ENCODE measurements around the gene BICDL1.

GRCh38 chr12:120048263-120048662 lies 59.2 kb downstream of the BICDL1 start:
- no peak for TF ChIP-seq YY1 (IDR thresholded peaks at IDR 0.05; ENCODE audit: low read depth)
- TF ChIP-seq, protein P1, sequence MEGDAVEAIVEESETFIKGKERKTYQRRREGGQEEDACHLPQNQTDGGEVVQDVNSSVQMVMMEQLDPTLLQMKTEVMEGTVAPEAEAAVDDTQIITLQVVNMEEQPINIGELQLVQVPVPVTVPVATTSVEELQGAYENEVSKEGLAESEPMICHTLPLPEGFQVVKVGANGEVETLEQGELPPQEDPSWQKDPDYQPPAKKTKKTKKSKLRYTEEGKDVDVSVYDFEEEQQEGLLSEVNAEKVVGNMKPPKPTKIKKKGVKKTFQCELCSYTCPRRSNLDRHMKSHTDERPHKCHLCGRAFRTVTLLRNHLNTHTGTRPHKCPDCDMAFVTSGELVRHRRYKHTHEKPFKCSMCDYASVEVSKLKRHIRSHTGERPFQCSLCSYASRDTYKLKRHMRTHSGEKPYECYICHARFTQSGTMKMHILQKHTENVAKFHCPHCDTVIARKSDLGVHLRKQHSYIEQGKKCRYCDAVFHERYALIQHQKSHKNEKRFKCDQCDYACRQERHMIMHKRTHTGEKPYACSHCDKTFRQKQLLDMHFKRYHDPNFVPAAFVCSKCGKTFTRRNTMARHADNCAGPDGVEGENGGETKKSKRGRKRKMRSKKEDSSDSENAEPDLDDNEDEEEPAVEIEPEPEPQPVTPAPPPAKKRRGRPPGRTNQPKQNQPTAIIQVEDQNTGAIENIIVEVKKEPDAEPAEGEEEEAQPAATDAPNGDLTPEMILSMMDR (IDR thresholded peaks at IDR 0.05): no peak
- no peak for TF ChIP-seq TAF1 (IDR thresholded peaks at IDR 0.05; ENCODE audit: borderline replicate concordance, low read depth, low read length)
- TF ChIP-seq EP300 (IDR thresholded peaks at IDR 0.05; ENCODE audit: borderline replicate concordance in 1 of 2, low read depth in 1 of 2, low read length in 1 of 2): no peak
- TF ChIP-seq GATA2 (CRISPR knock-in tag; IDR thresholded peaks at IDR 0.05): no peak
- TF ChIP-seq NRF1 (IDR thresholded peaks at IDR 0.05; ENCODE audit: low read depth, low read length): no peak
- TF ChIP-seq SMC3 (IDR thresholded peaks at IDR 0.05; ENCODE audit: low read depth, low read length): no peak
- TF ChIP-seq EZH2phosphoT487 (IDR thresholded peaks at IDR 0.05; ENCODE audit: borderline replicate concordance, low read depth): no peak
- no peak for TF ChIP-seq RFX5 (IDR thresholded peaks at IDR 0.05; ENCODE audit: low read length)
